ENCODE results near the gene DPEP3.
"Not testable (repeated sequence)": the region's sequence is repeated elsewhere in the genome, so short reads cannot be mapped to it uniquely, and the experiment has no call there.

The DPEP3 gene
- 0 to 0.47 reads per million in 2 donors for total RNA-seq

GRCh38 chr16:67979955-67980678 is at the start of gene DPEP3:
Gene DPEP3 (minus strand): TSS chr16:67980499. CDS start chr16:67980380, 119 bp downstream.
- no peak for DNase-seq

- no peak for DNase-seq
Measured at GRCh38 chr16:68028996-68029395, 48.7 kb upstream of the DPEP3 start.

GRCh38 chr16:68022728-68023537 is 42.6 kb upstream of the DPEP3 start, which contains the start of the genes DDX28 and DUS2:
Gene DDX28 (minus strand): TSS chr16:68023232. CDS start chr16:68023202, 30 bp downstream.
Gene DUS2 (plus strand): TSS chr16:68023284. CDS start chr16:68038024, 14,740 bp downstream.
- DNase-seq: peak; percentile 83 to 95 (median 88)

DNA sequence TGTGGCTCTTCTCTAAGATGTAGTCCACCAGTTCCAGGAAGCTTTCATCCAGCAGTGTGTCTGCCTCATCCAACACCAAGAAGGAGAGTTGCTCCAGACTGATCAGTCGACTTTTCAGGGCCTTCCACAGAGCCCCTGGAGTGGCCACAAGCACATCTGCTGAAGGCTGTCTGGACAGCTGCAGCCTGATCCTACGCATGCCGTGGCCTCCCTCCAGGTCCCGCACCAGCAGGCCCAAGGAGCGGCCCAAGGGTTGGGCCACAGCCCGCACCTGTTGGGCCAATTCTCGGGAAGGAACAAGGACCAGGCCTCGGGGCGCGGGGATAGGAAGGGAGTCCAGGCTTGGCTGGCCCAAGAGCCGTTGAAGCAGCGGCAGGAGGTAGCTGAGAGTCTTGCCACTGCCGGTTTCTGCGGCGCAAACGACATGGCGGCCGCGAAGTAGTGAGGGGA is 42.0 kb upstream of the DPEP3 start:
- DNase-seq: no peak

DNA sequence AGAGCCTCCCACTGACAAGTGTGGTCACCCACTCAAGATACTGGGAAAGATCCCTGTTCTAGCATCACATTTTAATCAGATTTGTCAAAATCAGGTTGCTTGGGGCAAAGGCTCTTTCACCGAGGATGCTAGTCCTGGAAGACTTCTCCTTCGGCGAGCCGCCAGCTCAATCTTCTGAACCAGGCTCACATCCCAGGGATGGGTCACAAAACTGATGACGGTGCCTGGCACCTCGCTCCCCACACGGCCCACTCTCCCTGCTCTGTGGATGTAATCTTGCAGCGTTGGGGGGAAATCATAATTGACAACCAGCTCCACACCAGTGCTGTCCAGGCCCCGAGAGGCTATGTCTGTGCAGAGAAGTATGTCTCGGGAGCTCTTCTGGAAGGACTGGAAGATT is 41.2 kb upstream of the DPEP3 start:
- DNase-seq: no peak

GRCh38 chr16:68019167-68019680 is 38.9 kb upstream of the DPEP3 start:
- no peak for DNase-seq

DNA sequence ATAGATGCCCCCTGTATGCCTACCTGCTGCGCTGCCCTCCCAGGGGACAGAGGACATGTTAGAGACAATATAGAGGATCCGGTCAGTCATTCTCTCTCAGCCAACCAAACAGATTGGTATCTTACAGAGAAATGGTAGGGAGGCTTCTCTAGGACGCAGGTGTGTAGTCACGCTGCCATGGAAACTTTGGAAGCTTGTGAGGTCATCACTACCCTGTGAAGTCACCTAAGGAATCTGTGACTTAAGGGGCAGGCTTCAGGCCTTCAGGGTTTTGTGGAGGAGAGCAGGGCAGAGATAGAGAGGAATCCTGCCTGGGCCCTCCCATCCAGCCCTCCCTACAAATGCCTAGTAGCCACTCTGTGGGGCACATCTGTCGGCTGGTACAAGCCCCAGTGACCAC is 35.4 kb upstream of the DPEP3 start, which contains the start of gene DPEP2NB:
Gene DPEP2NB, minus strand, starts transcription at position 231 of the 400 bp plus-strand sequence. Its CDS starts 141 bp downstream, at position 90.
- DNase-seq: no peak

DNA sequence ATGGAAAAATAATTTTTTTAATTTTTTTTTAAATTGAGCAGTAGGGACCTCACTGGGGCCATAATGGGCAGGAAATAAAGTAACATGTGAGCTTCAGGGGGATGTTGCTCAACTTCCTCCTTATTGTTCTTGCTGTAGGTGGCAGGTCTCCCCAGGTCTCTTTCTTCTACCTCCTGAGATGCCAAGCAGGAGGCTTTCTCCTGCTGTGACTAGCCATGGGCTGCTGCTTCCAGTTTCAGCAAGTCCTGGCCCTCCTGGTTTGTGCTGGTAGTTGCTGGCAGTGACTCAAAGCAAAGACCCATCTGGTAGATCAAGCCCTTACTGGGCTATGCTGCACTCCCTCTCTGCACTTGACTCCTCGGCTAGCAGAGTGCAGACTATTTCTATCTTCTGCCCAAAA is 33.1 kb upstream of the DPEP3 start:
- DNase-seq: peak in 1 of 5 experiments; percentile 13

GRCh38 chr16:68009872-68010271 is 29.6 kb upstream of the DPEP3 start:
- not testable (repeated sequence) for DNase-seq

GRCh38 chr16:68009157-68009735 is 28.9 kb upstream of the DPEP3 start:
- DNase-seq: no peak

- DNase-seq: peak in 2 of 5 experiments; percentile 41 to 88
Measured at GRCh38 chr16:68005786-68006286, 25.5 kb upstream of the DPEP3 start.

GRCh38 chr16:68005211-68005610 is 24.9 kb upstream of the DPEP3 start:
- no peak for DNase-seq

DNA sequence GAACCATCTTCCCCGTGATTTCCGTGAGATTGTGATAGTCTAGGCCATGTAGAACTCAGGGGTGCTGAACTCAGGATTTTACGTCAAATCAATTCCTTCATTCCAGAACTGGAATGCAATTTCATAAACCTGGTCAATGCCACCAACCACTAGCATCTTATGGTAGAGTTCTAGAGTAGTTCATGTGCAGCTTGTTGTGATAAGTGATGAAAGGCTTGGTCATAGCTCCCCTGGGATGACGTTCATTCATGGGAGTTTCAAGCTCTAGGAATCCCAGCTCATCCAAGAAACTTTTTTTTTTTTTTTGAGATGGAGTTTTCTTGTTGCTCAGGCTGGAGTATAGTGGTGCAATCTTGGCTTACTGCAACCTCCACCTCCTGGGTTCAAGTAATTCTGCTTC is 22.7 kb upstream of the DPEP3 start:
- no peak for DNase-seq

DNA sequence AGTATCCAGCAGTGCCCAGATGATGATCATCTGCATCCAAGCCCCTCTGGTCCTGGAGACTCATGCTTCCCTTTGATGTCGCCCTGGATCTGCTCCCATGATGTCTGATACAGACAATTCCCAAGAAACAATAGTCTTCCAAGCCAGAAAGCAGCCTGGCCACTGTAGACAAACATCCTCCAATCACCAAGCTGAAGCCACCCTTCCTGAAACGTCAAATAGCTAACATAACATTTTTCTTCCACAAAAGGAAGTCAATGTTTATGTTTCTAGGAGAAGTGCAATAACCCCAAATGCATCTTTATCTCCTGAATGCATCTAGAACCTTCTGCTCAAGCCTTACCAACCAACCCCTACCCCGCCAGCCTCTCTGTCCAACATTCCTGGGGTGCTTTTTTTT is 20.2 kb upstream of the DPEP3 start:
- peak in 1 of 5 experiments; percentile 34 for DNase-seq

DNA sequence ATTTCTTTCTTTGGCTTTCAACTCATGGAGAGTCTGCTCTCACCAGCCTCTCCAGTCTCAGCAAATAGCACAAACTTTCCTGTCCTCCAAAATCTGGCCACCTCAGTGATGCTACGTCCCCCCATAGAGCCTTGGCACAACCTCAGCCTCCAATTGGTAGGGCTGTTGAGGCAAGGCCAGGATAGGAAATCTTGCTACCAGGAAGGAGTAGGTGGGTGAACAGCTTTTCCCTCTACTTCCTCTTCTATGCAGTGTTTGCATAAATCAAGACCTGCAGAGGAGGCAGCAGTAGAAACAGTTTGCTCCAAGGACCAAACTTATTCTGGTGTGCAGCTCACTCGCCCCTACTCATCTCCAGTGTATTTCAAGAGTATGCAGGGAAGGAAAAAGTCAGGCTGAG is 19.7 kb upstream of the DPEP3 start:
- peak in 1 of 5 experiments; percentile 26 for DNase-seq

DNA sequence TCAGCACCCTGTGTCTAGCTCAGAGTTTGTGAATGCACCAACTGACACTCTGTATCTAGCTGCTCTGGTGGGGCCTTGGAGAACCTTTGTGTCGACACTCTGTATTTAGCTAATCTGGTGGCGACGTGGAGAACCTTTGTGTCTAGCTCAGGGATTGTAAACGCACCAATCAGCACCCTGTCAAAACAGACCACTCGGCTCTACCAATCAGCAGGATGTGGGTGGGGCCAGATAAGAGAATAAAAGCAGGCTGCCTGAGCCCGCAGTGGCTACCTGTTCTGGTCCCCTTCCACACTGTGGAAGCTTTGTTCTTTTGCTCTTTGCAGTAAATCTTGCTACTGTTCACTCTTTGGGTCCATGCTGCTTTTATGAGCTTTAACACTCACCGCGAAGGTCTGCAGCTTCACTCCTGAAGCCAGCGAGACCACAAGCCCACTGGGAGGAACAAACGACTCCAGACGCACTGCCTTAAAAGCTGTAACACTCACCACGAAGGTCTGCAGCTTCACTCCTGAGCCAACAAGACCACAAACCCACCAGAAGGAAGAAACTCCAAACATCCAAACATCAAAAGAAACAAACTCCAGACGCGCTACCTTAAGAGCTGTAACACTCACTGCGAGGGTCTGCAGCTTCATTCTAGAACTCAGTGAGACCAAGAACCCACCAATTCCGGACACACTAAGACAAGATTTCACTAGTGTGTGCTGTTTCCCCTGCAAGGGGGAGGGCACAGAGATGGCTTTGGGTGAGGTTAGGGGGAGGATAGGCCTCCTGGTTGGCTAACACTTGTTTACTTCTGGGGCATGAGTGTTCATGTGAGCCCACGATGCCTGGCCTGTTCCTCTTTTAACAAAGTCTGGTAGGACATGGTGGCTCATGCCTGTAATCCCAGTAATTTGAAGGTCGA is 18.7 kb upstream of the DPEP3 start, which contains the start of gene DPEP2:
Gene DPEP2, minus strand, starts transcription at position 706 of the 910 bp plus-strand sequence. CDS start 6,272 bp downstream, outside the sequence.
- DNase-seq: peak in 2 of 5 experiments; percentile 39 to 82

DNA sequence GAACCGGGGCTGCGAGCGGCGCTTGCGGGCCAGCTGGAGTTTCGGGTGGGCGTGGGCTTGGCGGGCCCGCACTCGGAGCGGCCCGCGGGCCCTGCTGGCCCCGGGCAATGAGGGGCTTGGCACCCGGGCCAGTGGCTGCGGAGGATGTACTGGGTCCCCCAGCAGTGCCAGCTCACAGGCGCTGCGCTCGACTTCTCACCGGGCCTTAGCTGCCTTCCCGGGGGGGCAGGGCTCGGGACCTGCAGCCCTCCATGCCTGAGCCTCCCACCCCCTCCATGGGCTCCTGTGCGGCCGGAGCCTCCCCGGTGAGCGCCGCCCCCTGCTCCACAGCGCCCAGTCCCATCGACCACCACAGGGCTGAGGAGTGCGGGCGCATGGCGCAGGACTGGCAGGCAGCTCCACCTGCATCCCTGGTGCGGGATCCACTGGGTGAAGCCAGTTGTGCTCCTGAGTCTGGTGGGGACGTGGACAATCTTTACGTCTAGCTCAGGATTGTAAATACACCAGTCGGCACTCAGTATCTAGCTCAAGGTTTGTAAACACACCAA is 18.0 kb upstream of the DPEP3 start:
- DNase-seq: not testable (repeated sequence)

DNA sequence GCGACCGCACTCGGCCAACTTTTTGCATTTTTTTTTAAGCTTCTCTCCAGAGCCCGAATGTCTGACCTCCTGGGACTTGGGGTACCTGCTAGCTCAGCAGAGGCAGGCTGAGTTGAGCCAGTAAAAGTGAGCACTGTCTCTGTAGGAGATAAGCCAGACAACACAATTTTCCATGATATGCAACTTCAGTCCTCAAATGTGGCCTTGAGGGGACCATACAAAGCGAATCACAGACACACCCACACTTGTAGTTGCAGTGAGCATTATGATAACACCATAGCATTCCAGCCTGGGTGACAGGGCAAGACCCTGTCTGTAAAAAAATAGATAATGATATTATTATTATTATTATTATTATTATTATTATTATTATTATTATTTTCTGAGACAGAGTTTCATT is 16.4 kb upstream of the DPEP3 start:
- DNase-seq: no peak

- no peak for DNase-seq
Measured at GRCh38 chr16:67995423-67995822, 15.1 kb upstream of the DPEP3 start.

DNA sequence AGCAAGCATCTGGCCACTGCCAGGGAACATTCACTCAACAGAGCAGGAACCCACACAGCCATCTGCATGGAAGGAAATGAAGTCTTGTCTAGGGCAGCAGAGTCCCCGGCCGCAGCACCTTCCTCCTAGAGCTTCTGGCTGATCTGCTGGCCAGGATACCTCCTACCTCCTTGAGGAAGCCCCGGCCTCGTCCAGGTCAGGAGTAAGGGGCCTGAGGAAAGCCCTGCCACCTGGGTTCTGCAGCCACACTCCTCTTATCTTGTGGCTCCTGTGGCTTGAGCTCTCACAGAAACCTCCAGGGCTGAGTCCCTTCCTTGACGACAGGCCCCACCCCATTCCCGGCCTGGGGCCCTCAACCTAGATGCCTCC is 13.7 kb upstream of the DPEP3 start:
- DNase-seq: peak in 1 of 5 experiments; percentile 17

Measured in T-helper 2 cell (primary cell).